C4-2B (cell line): ENCODE measurements around the gene GRB10.

Experiments
- ZFX ChIP-seq: fragments of 450-650 bp; IDR thresholded peaks from 2 replicates; pipeline ENCODE4 v1.6.1; 2017
- TF ChIP-seq, protein P1 (sequence below): fragments of 450-650 bp; conservative IDR thresholded peaks from 2 replicates; pipeline ENCODE4 v1.5.1; 2017; ENCODE audit warnings: mild to moderate bottlenecking

- TF ChIP-seq, protein P1, sequence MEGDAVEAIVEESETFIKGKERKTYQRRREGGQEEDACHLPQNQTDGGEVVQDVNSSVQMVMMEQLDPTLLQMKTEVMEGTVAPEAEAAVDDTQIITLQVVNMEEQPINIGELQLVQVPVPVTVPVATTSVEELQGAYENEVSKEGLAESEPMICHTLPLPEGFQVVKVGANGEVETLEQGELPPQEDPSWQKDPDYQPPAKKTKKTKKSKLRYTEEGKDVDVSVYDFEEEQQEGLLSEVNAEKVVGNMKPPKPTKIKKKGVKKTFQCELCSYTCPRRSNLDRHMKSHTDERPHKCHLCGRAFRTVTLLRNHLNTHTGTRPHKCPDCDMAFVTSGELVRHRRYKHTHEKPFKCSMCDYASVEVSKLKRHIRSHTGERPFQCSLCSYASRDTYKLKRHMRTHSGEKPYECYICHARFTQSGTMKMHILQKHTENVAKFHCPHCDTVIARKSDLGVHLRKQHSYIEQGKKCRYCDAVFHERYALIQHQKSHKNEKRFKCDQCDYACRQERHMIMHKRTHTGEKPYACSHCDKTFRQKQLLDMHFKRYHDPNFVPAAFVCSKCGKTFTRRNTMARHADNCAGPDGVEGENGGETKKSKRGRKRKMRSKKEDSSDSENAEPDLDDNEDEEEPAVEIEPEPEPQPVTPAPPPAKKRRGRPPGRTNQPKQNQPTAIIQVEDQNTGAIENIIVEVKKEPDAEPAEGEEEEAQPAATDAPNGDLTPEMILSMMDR: no peak
- TF ChIP-seq ZFX: no peak
Observed at GRCh38 chr7:50648076-50648475, 134.6 kb downstream of the GRB10 start.
